A549 (cell line): ENCODE results near the gene TRMT2B. TPM values are rescaled to one million over a fixed set of nuclear protein-coding genes. Genes with fewer than 3 reads are reported as not detected.

Experiments
- ATAC-seq, 2 experiments: fragments of 200-7000 bp in 1 of 2; fragments of >200 bp in 1 of 2; cut with Nextera tagmentation in 1 of 2; cut with Tn5 transposase in 1 of 2; 3 replicates each; pipeline versions ENCODE4 v1.8.0 to v1.9.1; 2018 to 2020; ENCODE audit warnings: mild to moderate bottlenecking in 1 of 2, moderate library complexity in 1 of 2
- CTCF ChIA-PET: fragments of 300-600 bp; sonication (Branson Sonifier 250); formaldehyde crosslinking; extraction: SDS; loops from one replicate; lab custom pipeline; 2021; ENCODE audit warnings: antibody characterized with exemption, inconsistent platforms; lab: Yijun Ruan, JAX
- POLR2A ChIA-PET: fragments of 350-600 bp; formaldehyde crosslinking; extraction: SDS; loops from one replicate; lab custom pipeline; 2021; ENCODE audit warnings: antibody characterized with exemption, inconsistent platforms; lab: Yijun Ruan, JAX
- DNase-seq, 2 experiments: peaks; one replicate each; pipeline versions ENCODE4 v3.0.0 to v3.0.0-alpha.2; 2011 to 2016; ENCODE audit warnings: low read depth in 1 of 2, low spot score in 1 of 2
- FAIRE-seq: peaks from 2 replicates; lab custom pipeline; 2011; peaks lifted over from hg19 to GRCh38; lab: Jason Lieb, UNC
- H3K27ac ChIP-seq, 2 experiments: fragments of >200 bp; sonication (Bioruptor Twin); formaldehyde crosslinking; 3 replicates each; pipeline ENCODE4 v1.5.1; 2016 to 2017
- H3K4me1 ChIP-seq: fragments of >200 bp; sonication (Bioruptor Twin); formaldehyde crosslinking; 3 replicates; pipeline ENCODE4 v1.6.1; 2016
- H3K4me2 ChIP-seq: fragments of >200 bp; sonication (Bioruptor Twin); formaldehyde crosslinking; 3 replicates; pipeline ENCODE4 v1.6.1; 2016
- H3K4me3 ChIP-seq: fragments of >200 bp; sonication (Bioruptor Twin); formaldehyde crosslinking; 3 replicates; pipeline ENCODE4 v1.5.1; 2016
- H3K9me3 ChIP-seq: fragments of >200 bp; sonication (Bioruptor Twin); formaldehyde crosslinking; 3 replicates; pipeline ENCODE4 v1.6.1; 2016
- CBX8 ChIP-seq: fragments of 200-600 bp; sonication (generic); IDR thresholded peaks from 2 replicates; pipeline ENCODE4 v1.6.1; 2016
- CTCF ChIP-seq: fragments of >200 bp; sonication (Bioruptor Twin); formaldehyde crosslinking; IDR thresholded peaks from 3 replicates; pipeline ENCODE4 v1.5.1; 2016
- EHF ChIP-seq: fragments of 250-450 bp; sonication (Bioruptor Pico); IDR thresholded peaks from 2 replicates; pipeline ENCODE4 v1.5.0; 2020; ENCODE audit warnings: mild to moderate bottlenecking
- ELK1 ChIP-seq: fragments of 150-350 bp; IDR thresholded peaks from 2 replicates; pipeline ENCODE4 v1.6.1; 2014; ENCODE audit warnings: low read depth, mild to moderate bottlenecking, low read length
- EP300 ChIP-seq, 2 experiments: fragments of >200 bp; sonication (Bioruptor Twin); formaldehyde crosslinking; IDR thresholded peaks; 2 replicates in 1 of 2; 3 replicates in 1 of 2; pipeline ENCODE4 v1.6.1; 2016 to 2017
- FOSB ChIP-seq: fragments of 250-450 bp; sonication (Bioruptor Pico); IDR thresholded peaks from 2 replicates; pipeline ENCODE4 v1.5.0; 2020; ENCODE audit warnings: mild to moderate bottlenecking, moderate library complexity
- HDAC2 ChIP-seq: fragments of 200-600 bp; sonication (generic); IDR thresholded peaks from 2 replicates; pipeline ENCODE4 v1.6.1; 2016
- HOXA7 ChIP-seq: fragments of 250-450 bp; sonication (Bioruptor Pico); IDR thresholded peaks from 2 replicates; pipeline ENCODE4 v1.5.0; 2020; ENCODE audit warnings: mild to moderate bottlenecking, moderate library complexity
- JUNB ChIP-seq: fragments of >200 bp; sonication (Bioruptor Twin); formaldehyde crosslinking; IDR thresholded peaks from 2 replicates; pipeline ENCODE4 v1.6.1; 2016
- MAFK ChIP-seq: fragments of 450-650 bp; IDR thresholded peaks from 2 replicates; pipeline ENCODE4 v1.6.1; 2014; ENCODE audit not compliant: partially characterized antibody
- MAZ ChIP-seq: fragments of 150-350 bp; IDR thresholded peaks from 2 replicates; pipeline ENCODE4 v1.6.1; 2014; ENCODE audit warnings: antibody characterized with exemption, low read depth, low read length, borderline replicate concordance
- POLR2A ChIP-seq: IDR thresholded peaks from 2 replicates; pipeline ENCODE4 v1.6.1; 2012; ENCODE audit warnings: mild to moderate bottlenecking, low read length
- POLR2AphosphoS2 ChIP-seq: conservative IDR thresholded peaks from 2 replicates; pipeline ENCODE4 v1.6.1; 2012; ENCODE audit warnings: low read length, improper control_type of control experiment, inconsistent platforms
- RAD21 ChIP-seq, 2 experiments: fragments of >200 bp in 1 of 2; sonication (Bioruptor Twin) in 1 of 2; formaldehyde crosslinking in 1 of 2; IDR thresholded peaks in 1 of 2; conservative IDR thresholded peaks in 1 of 2; 2 replicates in 1 of 2; 3 replicates in 1 of 2; pipeline ENCODE4 v1.6.1; 2012 to 2018; ENCODE audit warnings: inconsistent platforms in 1 of 2
- RFX5 ChIP-seq: fragments of 450-650 bp; IDR thresholded peaks from 2 replicates; pipeline ENCODE4 v1.7.1; 2014; ENCODE audit warnings: antibody characterized with exemption, mild to moderate bottlenecking, moderate library complexity
- RNF2 ChIP-seq: fragments of 200-600 bp; sonication (generic); IDR thresholded peaks from 2 replicates; pipeline ENCODE4 v1.6.1; 2016; ENCODE audit warnings: low read depth, mild to moderate bottlenecking, antibody characterized with exemption, moderate library complexity, borderline replicate concordance
- SREBF2 ChIP-seq: fragments of 450-650 bp; IDR thresholded peaks from 2 replicates; pipeline ENCODE4 v1.6.1; 2014; ENCODE audit warnings: mild to moderate bottlenecking, moderate library complexity
- TFCP2L1 ChIP-seq: fragments of 250-450 bp; sonication (Bioruptor Pico); IDR thresholded peaks from 2 replicates; pipeline ENCODE4 v1.5.0; 2021; ENCODE audit warnings: mild to moderate bottlenecking
- TP53 ChIP-seq: fragments of 250-450 bp; sonication (Bioruptor Pico); IDR thresholded peaks from 2 replicates; pipeline ENCODE4 v1.5.0; 2021; ENCODE audit warnings: mild to moderate bottlenecking, moderate library complexity
- ZC3H11A ChIP-seq: fragments of 450-650 bp; IDR thresholded peaks from 2 replicates; pipeline ENCODE4 v1.6.1; 2014; ENCODE audit warnings: antibody characterized with exemption, mild to moderate bottlenecking
- ZFP36 ChIP-seq: fragments of 450-650 bp; IDR thresholded peaks from 2 replicates; pipeline ENCODE4 v1.6.1; 2014; ENCODE audit warnings: borderline replicate concordance; ENCODE audit not compliant: partially characterized antibody
- ZNF302 ChIP-seq: fragments of 250-450 bp; sonication (Bioruptor Pico); IDR thresholded peaks from 2 replicates; pipeline ENCODE4 v1.9.0; 2021; ENCODE audit warnings: inconsistent platforms, mild to moderate bottlenecking, moderate library complexity
- WGBS: methylation state at CpG from one replicate; pipeline ENCODE4 v1.1.6; 2017; ENCODE audit errors: missing lambda C conversion rate; 5-methylcytosine and 5-hydroxymethylcytosine counted together
- polyA plus RNA-seq, 4 experiments: library from polyadenylated mRNA; depleted of rRNA in 3 of 4; stranded (reverse); fragments of >200 nt; fragmentation: RNase III in 1 of 4; extraction: RNeasy Plus Mini Kit Qiagen cat#74134 plus additional on column Dnase treatment in 1 of 4; gene quantifications; 2 replicates in 3 of 4; 3 replicates in 1 of 4; pipeline ENCODE4 v1.2.3, GENCODE V29; 2011 to 2017
- TF ChIP-seq, protein P1 (sequence below): fragments of 200-600 bp; sonication (generic); IDR thresholded peaks from 2 replicates; pipeline ENCODE4 v1.6.1; 2016; ENCODE audit warnings: antibody characterized with exemption, mild to moderate bottlenecking, moderate library complexity
- TF ChIP-seq, protein P2 (sequence below): IDR thresholded peaks from 2 replicates; pipeline ENCODE4 v1.6.1; 2012

The TRMT2B gene
- polyA plus RNA-seq, 2 of the 4 experiments (the other 2 are of a cell fraction): 14.2 to 29.1 TPM

GRCh38 chrX:101078716-101079598 lies 27.0 kb upstream of the TRMT2B start, which contains the start of gene TMEM35A (continued):
- TF ChIP-seq, protein P1, sequence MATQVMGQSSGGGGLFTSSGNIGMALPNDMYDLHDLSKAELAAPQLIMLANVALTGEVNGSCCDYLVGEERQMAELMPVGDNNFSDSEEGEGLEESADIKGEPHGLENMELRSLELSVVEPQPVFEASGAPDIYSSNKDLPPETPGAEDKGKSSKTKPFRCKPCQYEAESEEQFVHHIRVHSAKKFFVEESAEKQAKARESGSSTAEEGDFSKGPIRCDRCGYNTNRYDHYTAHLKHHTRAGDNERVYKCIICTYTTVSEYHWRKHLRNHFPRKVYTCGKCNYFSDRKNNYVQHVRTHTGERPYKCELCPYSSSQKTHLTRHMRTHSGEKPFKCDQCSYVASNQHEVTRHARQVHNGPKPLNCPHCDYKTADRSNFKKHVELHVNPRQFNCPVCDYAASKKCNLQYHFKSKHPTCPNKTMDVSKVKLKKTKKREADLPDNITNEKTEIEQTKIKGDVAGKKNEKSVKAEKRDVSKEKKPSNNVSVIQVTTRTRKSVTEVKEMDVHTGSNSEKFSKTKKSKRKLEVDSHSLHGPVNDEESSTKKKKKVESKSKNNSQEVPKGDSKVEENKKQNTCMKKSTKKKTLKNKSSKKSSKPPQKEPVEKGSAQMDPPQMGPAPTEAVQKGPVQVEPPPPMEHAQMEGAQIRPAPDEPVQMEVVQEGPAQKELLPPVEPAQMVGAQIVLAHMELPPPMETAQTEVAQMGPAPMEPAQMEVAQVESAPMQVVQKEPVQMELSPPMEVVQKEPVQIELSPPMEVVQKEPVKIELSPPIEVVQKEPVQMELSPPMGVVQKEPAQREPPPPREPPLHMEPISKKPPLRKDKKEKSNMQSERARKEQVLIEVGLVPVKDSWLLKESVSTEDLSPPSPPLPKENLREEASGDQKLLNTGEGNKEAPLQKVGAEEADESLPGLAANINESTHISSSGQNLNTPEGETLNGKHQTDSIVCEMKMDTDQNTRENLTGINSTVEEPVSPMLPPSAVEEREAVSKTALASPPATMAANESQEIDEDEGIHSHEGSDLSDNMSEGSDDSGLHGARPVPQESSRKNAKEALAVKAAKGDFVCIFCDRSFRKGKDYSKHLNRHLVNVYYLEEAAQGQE: no peak
- TF ChIP-seq ZNF302 (CRISPR knock-in tag) (no peak), POLR2A (no peak), CTCF (no peak), TP53 (CRISPR knock-in tag) (no peak), RAD21 (conservative IDR thresholded peaks at IDR 0.05 in 1 of 2, IDR thresholded peaks at IDR 0.05 in 1 of 2) (no peak), MAFK (no peak), HDAC2 (no peak), ZFP36 (no peak), HOXA7 (CRISPR knock-in tag) (no peak), FOSB (CRISPR knock-in tag) (no peak), JUNB (no peak)

GRCh38 chrX:101071582-101071981 lies 19.7 kb upstream of the TRMT2B start:
- Histone ChIP-seq H3K27ac (no peak overlapping the region), H3K4me3 (no peak overlapping the region), H3K4me1 (no peaks in the 10 kb centered on the region), H3K4me2 (no peak overlapping the region), H3K9me3 (no peaks in the 10 kb centered on the region)
- ChIA-PET CTCF (no interaction called here), POLR2A (no interaction called here)
- FAIRE-seq: no peak
- ATAC-seq: no peak
- WGBS: 69% methylated on average over 3 of the region's 3 CpGs
- DNase-seq: no peak
- TF ChIP-seq, protein P2, sequence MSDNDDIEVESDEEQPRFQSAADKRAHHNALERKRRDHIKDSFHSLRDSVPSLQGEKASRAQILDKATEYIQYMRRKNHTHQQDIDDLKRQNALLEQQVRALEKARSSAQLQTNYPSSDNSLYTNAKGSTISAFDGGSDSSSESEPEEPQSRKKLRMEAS: no peak
- TF ChIP-seq SREBF2: no peak
- TF ChIP-seq TFCP2L1 (CRISPR knock-in tag): no peak
- TF ChIP-seq RNF2: no peak
- TF ChIP-seq POLR2AphosphoS2: no peak
- TF ChIP-seq CTCF: no peak
- no peak for TF ChIP-seq MAZ
- TF ChIP-seq CBX8: no peak
- TF ChIP-seq ZC3H11A: no peak
- no peak for TF ChIP-seq RFX5
- no peak for TF ChIP-seq EP300 (IDR thresholded peaks at IDR 0.05)
- no peak for TF ChIP-seq ELK1
- TF ChIP-seq EHF (CRISPR knock-in tag): no peak
- TF ChIP-seq FOSB (CRISPR knock-in tag): no peak
